GM21515 (cell line): ENCODE data around the gene NDUFB2.
"Not testable (repeated sequence)": the region's sequence is repeated elsewhere in the genome, so short reads cannot be mapped to it uniquely, and the experiment has no call there.

Source experiments
- ATAC-seq: cut with Tn5 transposase; IDR thresholded peaks from one replicate; pipeline ENCODE4 v1.9.1; 2021; ENCODE audit not compliant: unreplicated experiment

NDUFB2 gene

GRCh38 chr7:140689199-140690152 lies 7.0 kb upstream of the NDUFB2 start:
- ATAC-seq, result no peak

DNA sequence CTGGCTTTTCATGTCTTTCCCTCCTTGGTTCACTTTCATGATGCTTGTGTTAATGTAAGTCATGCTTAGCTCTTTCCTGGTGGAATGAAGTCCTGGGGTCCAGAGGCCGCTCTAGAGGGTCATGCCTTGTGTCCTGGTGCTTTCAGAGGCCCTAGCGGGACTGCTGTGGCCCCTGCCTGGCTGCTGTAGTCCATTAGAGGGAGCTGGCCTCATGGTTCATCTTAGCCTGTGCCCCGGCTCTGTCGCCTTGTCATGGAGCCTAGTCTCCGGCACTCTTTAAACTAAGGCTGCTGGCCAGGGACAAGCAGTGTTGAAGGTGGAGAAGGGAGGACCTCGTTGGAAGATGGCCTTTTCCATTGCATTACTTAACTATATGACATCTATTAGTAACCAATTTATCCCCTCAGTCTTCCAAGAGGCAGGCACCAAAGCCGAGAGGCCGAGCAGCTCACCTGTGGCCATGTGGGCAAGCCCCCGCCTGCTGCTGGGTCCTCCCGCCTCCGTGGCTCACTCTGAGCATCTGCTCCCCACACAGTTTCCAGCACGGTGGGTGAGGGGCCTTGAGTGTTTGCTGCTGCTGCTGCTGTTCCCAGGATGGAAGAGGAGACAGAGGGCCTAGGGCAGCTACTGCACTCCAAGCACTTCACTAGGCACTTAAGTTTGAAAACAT lies 5.0 kb upstream of the NDUFB2 start:
- no peak for ATAC-seq

- not testable (repeated sequence) for ATAC-seq
These were observed 2.7 kb upstream of the NDUFB2 start for GRCh38 chr7:140693849-140694248.

GRCh38 chr7:140694592-140694991 lies 1.9 kb upstream of the NDUFB2 start:
- no peak for ATAC-seq

DNA sequence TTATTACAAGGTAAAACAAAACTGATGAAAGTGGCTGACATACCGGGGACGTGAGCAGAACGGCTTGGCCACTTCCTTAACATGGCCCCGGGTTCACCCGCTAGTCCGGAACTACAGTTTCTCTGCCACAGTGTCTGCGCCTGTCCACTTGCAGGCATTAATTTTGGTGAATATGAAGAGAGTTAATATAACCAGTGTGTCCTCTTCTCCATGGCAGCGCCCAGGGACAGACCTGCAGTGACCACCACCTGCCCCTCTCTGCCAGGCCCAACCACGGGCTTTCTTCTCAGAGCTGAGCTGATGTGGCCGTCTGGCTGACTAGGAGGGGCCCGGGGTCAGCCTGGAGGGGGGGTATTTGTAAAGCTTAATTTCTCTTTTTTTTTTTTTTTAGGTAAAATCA lies 1.1 kb upstream of the NDUFB2 start:
- ATAC-seq, result no peak

DNA sequence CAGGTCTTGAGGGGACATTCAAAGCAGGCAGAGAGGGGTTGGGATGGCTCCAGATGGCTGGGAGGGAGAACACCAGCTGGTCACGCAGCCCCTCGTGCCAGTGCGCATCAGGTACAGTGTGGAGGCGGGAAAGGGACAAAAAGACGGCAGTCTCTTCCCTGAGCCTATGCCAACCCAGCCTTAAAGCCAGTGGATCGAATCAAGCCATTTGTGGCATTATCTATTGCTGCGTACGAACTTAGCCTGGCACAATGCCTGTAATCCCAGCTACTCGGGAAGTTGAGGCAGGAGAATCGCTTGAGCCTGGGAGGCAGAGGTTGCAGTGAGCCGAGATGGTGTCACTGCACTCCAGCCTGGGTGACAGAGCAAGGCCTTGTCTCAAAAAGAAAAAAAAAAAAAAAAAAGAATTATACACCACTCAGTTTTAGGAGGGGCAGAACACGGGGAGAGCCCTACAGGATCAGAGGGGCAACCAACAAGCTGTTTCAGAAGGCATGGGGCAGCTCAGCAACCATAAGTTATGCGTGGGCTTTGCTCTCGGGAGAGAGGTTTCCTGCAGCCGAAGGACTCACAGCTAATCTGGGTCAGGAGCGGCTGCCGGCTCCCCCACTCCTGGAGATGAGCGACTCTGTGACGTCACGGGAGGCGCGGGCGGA lies 356 bp upstream of the NDUFB2 start:
- ATAC-seq, result peak; percentile 1

GRCh38 chr7:140697447-140698143 lies 1.1 kb downstream of the NDUFB2 start:
- no peak for ATAC-seq

GRCh38 chr7:140698477-140698876 lies 2.0 kb downstream of the NDUFB2 start:
- ATAC-seq, result no peak

- no peak for ATAC-seq
These were observed 6.3 kb downstream of the NDUFB2 start for GRCh38 chr7:140702774-140703173.

- no peak for ATAC-seq
These were observed 7.7 kb downstream of the NDUFB2 start for GRCh38 chr7:140704205-140704604.

- ATAC-seq, result no peak
These were observed 10.6 kb downstream of the NDUFB2 start for GRCh38 chr7:140707132-140707531.

GRCh38 chr7:140708764-140709163 lies 12.3 kb downstream of the NDUFB2 start:
- ATAC-seq, result not testable (repeated sequence)

DNA sequence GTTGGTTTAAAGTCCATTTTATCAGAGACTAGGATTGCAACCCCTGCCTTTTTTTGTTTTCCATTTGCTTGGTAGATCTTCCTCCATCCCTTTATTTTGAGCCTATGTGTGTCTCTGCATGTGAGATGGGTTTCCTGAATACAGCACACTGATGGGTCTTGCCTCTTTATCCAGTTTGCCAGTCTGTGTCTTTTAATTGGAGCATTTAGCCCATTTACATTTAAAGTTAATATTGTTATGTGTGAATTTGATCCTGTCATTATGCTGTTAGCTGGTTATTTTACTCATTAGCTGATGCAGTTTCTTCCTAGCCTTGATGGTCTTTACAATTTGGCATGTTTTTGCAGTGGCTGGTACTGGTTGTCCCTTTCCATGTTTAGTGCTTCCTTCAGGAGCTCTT lies 15.9 kb downstream of the NDUFB2 start:
- ATAC-seq, result not testable (repeated sequence)

GRCh38 chr7:140714331-140715040 lies 18.0 kb downstream of the NDUFB2 start:
- ATAC-seq, result no peak

GRCh38 chr7:140719721-140720120 lies 23.2 kb downstream of the NDUFB2 start:
- ATAC-seq, result no peak

- no peak for ATAC-seq
These were observed 25.7 kb downstream of the NDUFB2 start for GRCh38 chr7:140722254-140722653.

DNA sequence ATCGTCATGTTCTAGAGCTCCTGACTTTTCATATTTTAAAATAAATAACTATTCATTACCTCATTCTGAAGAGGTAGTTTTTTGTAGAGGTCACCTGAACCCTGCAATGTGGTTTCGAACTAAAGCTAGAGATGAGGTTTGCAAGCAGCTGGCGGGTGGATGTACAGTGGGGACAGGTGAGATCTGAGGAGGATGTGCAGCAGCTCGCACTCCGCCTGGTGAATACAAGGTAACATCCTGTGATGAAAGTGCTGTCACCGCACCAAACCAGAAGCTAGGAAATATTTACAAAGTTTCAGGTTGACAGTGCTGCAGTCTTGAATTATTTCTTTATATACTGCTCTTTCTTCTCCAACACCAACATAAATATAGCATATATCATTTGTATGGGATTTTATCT lies 26.5 kb downstream of the NDUFB2 start:
- ATAC-seq, result no peak

GRCh38 chr7:140723574-140723973 lies 27.1 kb downstream of the NDUFB2 start:
- ATAC-seq, result no peak

DNA sequence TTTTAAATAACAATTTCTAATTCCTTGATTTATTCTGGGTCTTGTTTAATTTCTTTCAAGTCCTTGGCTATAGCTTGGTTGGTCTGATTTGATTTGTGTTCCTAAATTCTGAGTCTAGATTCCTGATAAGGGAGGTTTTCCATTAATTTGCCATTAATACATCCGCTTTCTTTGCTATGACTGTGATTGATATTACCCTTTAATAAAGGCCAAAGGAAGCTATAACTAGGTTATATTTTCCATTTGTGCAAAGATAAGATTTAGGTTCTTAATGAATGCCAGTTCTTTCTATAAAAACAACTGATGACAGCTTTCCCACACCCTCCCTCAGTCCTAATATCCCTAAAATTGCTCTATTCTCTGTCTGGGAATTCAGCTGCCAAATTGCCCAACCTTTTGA lies 28.2 kb downstream of the NDUFB2 start:
- no peak for ATAC-seq

DNA sequence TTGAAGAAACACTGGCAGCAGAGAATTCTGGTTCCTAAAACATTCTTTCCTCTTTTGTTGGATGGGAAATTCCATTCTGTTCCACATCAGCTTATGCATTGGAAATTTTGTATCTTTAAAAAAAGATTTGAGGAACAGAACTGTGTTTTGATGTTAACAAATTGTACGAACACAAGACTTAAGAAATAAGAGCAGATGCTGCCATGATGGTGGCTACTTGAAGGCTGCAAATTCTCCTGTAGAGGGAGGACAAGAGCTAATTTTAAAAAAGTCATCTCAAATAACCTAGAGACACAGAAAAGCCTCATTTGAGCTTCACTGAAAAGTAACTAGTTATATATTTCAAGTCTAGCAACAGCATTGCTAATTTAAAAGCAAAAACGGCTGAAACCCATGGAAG lies 29.8 kb downstream of the NDUFB2 start:
- ATAC-seq, result no peak
